Choroid plexus epithelial cell (primary cell): ENCODE measurements around the gene CCSER1.
"Not testable (repeated sequence)": the region's sequence is repeated elsewhere in the genome, so short reads cannot be mapped to it uniquely, and the experiment has no call there.

Source experiments
- DNase-seq: peaks from one replicate; pipeline ENCODE4 v3.0.0-alpha.2; 2010; ENCODE audit warnings: low read depth
- H3K4me3 ChIP-seq: 2 replicates; pipeline ENCODE4 v1.5.1; 2011; ENCODE audit warnings: low read depth, mild to moderate bottlenecking, control low read depth, low read length, moderate library complexity
- CTCF ChIP-seq: conservative IDR thresholded peaks from 2 replicates; pipeline ENCODE4 v1.5.1; 2011; ENCODE audit warnings: low read depth, mild to moderate bottlenecking, control low read depth, inconsistent platforms, low read length, moderate library complexity

CCSER1 gene

GRCh38 chr4:90643156-90643555 lies 516.0 kb downstream of the CCSER1 start:
- no peak for TF ChIP-seq CTCF
- no peak for DNase-seq
- no peak overlapping the region for H3K4me3 ChIP-seq

- TF ChIP-seq CTCF = no peak
- DNase-seq = no peak
- H3K4me3 ChIP-seq = no peak overlapping the region
Measured at GRCh38 chr4:90648311-90648710, 521.1 kb downstream of the CCSER1 start.

DNA sequence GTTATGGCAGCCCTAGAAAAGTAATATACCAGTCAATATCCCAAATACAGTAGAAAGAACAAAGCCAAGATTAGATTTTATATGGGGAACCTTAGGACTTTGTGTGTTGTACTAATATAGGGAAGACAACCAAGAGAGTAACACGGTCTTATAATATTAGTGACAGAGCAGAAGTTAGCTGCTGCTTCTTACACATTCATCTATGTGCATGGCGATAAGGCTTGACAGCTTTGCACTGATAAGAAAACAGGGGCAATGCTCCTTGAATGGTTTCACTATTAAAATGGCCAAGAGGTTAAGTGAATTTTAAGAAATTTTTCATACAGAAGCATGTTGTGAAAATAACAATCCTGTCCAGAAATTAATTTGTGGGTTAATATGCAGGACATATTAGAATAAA lies 521.6 kb downstream of the CCSER1 start:
- no peak for TF ChIP-seq CTCF
- no peak for DNase-seq

DNA sequence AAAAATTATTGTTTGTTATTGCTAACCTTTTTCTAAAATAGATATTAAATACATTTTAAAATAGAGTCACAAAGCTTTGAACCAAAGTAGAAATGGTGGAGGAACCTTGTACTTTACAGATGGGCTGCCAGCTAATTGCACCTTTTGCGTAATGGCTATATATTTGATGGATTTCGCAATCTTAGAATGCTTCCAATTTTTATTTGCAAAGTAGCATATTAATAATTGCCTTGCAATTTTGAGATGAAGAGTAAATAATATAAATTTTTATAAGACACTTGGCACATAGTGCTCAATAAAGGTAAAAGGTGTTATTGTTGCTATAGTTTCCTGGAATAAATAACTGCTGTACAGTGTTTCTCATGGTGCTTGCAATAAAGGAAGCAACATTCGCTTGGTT lies 533.5 kb downstream of the CCSER1 start:
- TF ChIP-seq CTCF = no peak

More for the DNA sequence above, 521.6 kb downstream of the CCSER1 start:
- H3K4me3 ChIP-seq = no peak overlapping the region

DNA sequence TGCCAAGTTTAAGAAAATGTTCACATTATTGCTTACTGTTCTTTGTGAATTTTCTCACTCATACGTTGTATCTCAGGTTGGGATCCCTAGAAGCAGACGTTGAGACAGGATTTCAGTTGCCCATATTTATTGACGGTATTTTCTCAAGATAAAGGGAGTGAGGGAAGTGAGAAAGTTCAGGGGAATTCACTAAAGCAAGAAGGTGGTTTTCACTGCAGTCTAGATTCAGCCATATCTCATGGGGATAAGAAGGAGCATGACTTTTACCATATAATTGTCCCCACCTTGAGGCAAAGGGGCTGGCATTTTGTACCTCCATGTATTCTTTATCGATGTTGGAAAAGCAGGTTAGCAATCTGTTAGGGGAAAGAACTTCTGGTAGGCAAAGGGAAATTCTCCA lies 543.0 kb downstream of the CCSER1 start:
- no peak overlapping the region for H3K4me3 ChIP-seq
- TF ChIP-seq CTCF = no peak
- no peak for DNase-seq

More for the DNA sequence above, 533.5 kb downstream of the CCSER1 start:
- no peak for DNase-seq
- H3K4me3 ChIP-seq = no peak overlapping the region

- no peak for TF ChIP-seq CTCF
- H3K4me3 ChIP-seq = no peak overlapping the region
- no peak for DNase-seq
Measured at GRCh38 chr4:90689739-90690138, 562.5 kb downstream of the CCSER1 start.

DNA sequence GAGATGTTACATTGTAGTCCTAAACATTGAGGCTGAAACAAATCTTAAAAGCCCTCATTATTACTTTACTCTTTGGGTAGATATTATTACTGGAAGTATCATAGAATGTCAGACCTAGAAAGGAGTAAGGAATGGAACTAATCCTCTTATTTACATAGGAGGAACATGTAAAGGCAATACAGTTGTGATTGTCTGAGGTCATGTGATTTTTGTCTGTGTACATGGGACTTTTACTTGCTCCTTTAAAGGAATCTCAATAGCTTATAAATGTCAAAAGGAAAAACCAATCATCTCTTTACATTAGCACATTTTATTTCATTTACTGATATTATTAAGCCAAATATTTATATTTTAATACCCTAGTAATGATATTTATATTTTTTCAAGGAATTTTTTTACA lies 568.2 kb downstream of the CCSER1 start:
- DNase-seq = no peak
- no peak for TF ChIP-seq CTCF
- H3K4me3 ChIP-seq = no peak overlapping the region

GRCh38 chr4:90705501-90705900 lies 578.3 kb downstream of the CCSER1 start:
- not testable (repeated sequence) for DNase-seq, H3K4me3 ChIP-seq
